GM12864 (cell line): ENCODE data around the gene RPL37A.

Experiments
- DNase-seq: peaks from one replicate; pipeline ENCODE4 v3.0.0-alpha.2; 2011; ENCODE audit warnings: low read depth
- H3K4me3 ChIP-seq: 2 replicates; pipeline ENCODE4 v1.5.1; 2011; ENCODE audit warnings: mild to moderate bottlenecking, low read depth, low read length, control low read depth
- TF ChIP-seq, protein P1 (sequence below): IDR thresholded peaks from 2 replicates; pipeline ENCODE4 v1.5.1; 2011; ENCODE audit warnings: low read depth, mild to moderate bottlenecking, moderate library complexity, low read length, control low read depth, inconsistent platforms; ENCODE audit errors: missing control alignments

The RPL37A gene

DNA sequence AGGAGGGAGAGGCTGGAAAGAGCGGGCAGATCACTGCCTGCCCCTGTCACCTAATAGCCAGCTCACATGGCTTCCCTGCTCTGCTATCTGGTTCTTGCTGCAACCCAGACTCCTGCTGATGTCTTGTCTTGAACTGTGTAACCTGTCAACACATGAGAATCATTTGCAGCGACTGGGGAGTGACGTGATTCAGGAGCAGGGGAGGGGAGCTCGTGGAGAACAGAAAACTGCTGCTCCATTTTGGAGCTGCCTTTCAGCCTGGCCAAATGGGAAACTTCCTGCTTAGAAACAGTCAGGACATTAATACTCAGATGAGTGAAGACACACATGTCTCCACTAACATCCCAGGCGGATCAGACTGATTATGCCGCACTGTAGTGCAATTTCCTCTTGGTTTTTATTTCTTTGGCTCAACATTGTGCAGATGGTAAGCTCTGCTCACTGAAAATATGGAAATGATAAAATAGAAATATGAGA is 38.1 kb downstream of the RPL37A start:
- H3K4me3 ChIP-seq = no peak overlapping the region
- DNase-seq = no peak
- TF ChIP-seq, protein P1, sequence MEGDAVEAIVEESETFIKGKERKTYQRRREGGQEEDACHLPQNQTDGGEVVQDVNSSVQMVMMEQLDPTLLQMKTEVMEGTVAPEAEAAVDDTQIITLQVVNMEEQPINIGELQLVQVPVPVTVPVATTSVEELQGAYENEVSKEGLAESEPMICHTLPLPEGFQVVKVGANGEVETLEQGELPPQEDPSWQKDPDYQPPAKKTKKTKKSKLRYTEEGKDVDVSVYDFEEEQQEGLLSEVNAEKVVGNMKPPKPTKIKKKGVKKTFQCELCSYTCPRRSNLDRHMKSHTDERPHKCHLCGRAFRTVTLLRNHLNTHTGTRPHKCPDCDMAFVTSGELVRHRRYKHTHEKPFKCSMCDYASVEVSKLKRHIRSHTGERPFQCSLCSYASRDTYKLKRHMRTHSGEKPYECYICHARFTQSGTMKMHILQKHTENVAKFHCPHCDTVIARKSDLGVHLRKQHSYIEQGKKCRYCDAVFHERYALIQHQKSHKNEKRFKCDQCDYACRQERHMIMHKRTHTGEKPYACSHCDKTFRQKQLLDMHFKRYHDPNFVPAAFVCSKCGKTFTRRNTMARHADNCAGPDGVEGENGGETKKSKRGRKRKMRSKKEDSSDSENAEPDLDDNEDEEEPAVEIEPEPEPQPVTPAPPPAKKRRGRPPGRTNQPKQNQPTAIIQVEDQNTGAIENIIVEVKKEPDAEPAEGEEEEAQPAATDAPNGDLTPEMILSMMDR = no peak

DNA sequence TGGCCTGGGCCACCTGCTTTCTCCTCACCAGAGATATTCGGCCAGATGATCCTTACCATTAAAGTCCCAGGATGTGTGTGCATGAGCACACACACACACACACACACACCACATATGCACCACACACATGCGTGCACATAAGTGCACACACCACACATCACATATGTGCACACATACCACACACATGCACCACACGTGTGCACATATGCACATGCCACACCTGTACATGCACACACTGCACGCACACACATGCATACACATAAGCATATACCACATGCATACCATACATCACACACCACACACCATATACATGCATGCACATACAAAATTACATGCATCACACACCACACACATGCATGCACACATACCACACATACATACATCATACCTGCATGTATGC is 38.7 kb downstream of the RPL37A start:
- no peak overlapping the region for H3K4me3 ChIP-seq
- no peak for DNase-seq
- TF ChIP-seq, protein P1 = no peak

DNA sequence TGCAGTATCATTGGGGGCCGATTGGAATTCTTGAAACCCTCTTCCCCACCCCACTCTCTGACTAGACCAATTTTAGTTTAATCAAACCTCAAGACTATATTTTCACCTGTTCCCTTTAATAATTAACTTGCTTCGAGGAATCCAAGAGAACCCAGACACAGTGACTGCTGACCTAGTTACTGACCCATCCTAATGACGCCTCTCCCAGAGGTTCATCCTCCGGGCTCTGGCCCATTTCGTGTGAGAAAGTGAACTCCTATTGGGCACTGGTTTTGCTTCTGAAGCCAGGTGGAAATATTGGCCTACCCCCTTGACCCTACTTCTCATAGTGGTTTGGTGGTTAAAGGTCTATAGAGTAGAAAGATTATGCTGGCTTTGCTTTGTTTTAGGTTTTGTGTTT is 39.9 kb downstream of the RPL37A start:
- no peak overlapping the region for H3K4me3 ChIP-seq
- DNase-seq = no peak
- TF ChIP-seq, protein P1 = no peak

DNA sequence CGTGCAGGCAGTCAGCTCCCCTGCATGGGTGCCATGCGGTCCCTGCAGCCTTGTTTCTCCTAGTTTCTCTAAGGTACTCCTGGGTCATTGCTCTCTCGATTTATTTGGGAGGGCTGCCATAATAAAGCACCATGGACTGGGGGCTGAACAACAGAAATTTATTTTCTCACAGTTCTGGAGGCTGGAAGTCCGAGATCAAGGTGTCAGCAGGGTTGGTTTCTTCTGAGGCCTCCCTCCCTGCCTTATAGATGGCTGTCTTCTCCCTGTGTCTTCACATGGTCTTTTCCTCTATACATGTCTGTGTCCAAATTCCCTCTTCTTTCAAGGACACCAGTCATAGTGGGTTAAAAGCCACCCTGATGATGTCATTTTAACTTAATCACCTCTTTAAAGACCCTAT is 40.5 kb downstream of the RPL37A start:
- H3K4me3 ChIP-seq = no peak overlapping the region
- DNase-seq = no peak
- TF ChIP-seq, protein P1 = no peak

DNA sequence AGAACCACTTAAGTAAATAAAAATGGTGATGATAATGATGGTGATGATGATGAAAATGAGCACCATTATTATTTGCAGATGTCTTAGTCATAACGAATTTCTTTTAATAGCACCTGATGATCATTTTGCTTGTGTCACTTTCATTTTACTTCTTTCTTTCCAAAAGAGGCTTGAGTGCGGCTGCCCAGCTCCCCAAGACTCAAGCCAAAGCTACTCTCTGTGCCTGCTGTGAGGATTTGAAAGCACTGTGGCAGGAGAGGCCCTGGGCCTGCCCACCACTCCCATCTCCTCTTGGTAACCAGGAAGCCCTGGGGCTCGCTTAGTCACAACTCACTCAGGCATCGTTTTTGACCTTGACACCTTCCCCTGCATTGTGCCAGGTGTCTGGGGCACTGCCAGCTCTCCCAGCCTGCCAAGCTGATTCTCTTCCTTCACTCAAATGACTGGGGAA is 41.2 kb downstream of the RPL37A start:
- TF ChIP-seq, protein P1 = no peak
- no peak overlapping the region for H3K4me3 ChIP-seq
- DNase-seq = no peak

DNA sequence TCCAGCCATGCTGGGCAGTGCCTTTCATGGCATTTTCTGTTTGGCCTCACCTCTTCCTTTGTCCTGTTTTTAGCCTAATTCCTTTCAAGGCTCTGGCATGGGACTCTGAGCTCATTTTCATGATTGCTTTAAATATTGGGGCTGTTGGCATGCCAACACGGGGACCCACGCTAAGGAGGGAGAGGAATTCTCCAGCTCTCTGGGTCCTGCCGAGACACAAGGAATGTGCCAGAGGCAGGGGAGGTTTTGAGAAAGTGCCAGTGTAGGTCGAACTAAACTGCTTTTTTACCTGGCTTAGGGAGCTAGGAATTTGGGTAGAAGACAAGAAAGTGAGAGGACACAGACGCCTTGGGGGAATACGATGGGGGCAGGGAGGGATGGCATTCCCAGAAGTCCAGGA is 42.3 kb downstream of the RPL37A start:
- no peak for DNase-seq
- TF ChIP-seq, protein P1 = no peak
- H3K4me3 ChIP-seq = no peak overlapping the region

DNA sequence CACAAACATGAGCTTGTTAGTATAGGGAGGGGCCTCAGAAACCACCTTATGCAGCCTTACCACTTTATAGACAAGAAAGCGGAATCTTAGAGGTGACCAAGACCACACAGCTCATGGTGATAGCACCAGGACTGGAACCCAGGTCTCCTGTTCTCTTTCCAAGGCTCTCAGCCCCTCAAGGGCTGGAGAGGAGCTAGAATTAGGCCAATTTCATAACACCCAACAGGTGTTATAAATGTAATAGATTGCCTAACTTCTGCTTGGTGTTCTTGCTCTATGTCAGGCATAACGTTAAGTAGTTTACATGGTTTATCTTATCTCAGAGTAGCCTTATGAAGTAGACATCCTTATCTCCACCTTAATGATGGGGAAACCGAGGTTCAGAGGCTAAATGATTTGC is 42.9 kb downstream of the RPL37A start:
- TF ChIP-seq, protein P1 = no peak
- no peak overlapping the region for H3K4me3 ChIP-seq
- no peak for DNase-seq
